Omental fat pad (tissue), 4 donors: ENCODE measurements around the gene SLC2A9. TPM values are rescaled to one million over a fixed set of nuclear protein-coding genes. Genes with fewer than 3 reads are reported as not detected.

Source experiments
- ATAC-seq: fragments of 150-250 bp; one replicate; pipeline ENCODE4 v1.9.1; 2016; ENCODE audit warnings: mild to moderate bottlenecking, moderate library complexity; ENCODE audit not compliant: low FRiP score
- DNase-seq: peaks from one replicate; pipeline ENCODE4 v3.0.0-alpha.2; 2019; ENCODE audit warnings: low spot score
- CTCF ChIP-seq, 3 donors: fragments of 450-650 bp; IDR thresholded peaks; one replicate each; pipeline ENCODE4 v1.5.1; 2016 to 2017; ENCODE audit warnings: antibody characterized with exemption in 3 of 3, mild to moderate bottlenecking in 3 of 3, moderate library complexity in 2 of 3
- total RNA-seq, 4 donors: library from RNA; depleted of rRNA; stranded (reverse); fragments of >200 nt; gene quantifications; one replicate each; pipeline ENCODE4 v1.1.0, GENCODE V29; 2016

The SLC2A9 gene
- 1 to 10 TPM; 4.7 to 8.5 (median 7.3) TPM for total RNA-seq

- TF ChIP-seq CTCF (IDR thresholded peaks at IDR 0.05) = no peak
- no peak for ATAC-seq
- no peak for DNase-seq
These were observed at the start of gene SLC2A9 for GRCh38 chr4:10020871-10021652. SLC2A9 (minus strand) TSS chr4:10021497; CDS start chr4:10021429, 68 bp downstream.

- DNase-seq (no peak), ATAC-seq (no peak)
- TF ChIP-seq CTCF (IDR thresholded peaks at IDR 0.05) = no peak
These were observed 47.9 kb upstream of the SLC2A9 start for GRCh38 chr4:10069075-10069642.

GRCh38 chr4:10066670-10067651 lies 45.7 kb upstream of the SLC2A9 start:
- DNase-seq (no peak), ATAC-seq (no peak)
- TF ChIP-seq CTCF (IDR thresholded peaks at IDR 0.05) = no peak

GRCh38 chr4:10066206-10066605 lies 44.9 kb upstream of the SLC2A9 start:
- DNase-seq = no peak
- no peak for ATAC-seq
- no peak for TF ChIP-seq CTCF (IDR thresholded peaks at IDR 0.05)

GRCh38 chr4:10063544-10064300 lies 42.4 kb upstream of the SLC2A9 start:
- DNase-seq (no peak), ATAC-seq (peak; percentile 95)
- peak in 1 of 3 donors; percentile 48 for TF ChIP-seq CTCF (IDR thresholded peaks at IDR 0.05)

GRCh38 chr4:10061650-10062415 lies 40.5 kb upstream of the SLC2A9 start:
- ATAC-seq = no peak
- no peak for DNase-seq
- no peak for TF ChIP-seq CTCF (IDR thresholded peaks at IDR 0.05)
